ENCODE data around the gene MTUS2. TPM values are rescaled to one million over a fixed set of nuclear protein-coding genes. Genes with fewer than 3 reads are reported as not detected.

The MTUS2 gene
- total RNA-seq, 1 donor from 2014 or later = not detected

DNA sequence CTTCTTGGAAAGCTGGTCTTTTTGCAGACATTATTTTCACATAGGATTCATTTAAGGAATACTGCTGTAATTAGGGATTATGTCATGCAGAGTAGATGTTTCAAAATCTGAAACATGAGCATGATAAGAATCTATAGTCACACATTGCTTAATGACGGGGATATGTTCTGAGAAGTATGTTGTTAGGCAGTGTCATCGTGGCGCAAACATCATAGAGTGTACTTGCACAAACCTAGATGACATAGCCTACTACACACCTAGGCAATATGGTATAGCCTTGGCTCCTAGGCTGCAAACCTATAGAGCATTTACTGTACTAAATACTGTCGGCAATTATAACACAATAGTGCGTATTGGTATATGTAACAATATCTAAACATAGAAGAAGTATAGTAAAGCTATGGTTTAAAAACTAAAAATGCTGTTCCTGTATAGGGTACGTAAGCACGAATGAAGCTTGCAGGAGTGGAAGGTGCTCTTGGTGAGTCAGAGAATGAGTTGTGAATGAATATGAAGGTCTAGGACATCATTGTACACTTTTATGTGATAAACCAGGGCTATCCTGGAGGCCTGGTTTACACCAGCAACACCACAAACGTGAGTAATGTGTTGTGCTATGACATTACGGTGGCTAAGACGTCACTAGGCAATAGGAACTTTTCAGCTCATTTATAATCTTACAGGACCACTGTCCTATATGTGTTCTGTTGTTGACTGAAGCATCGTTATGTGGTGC lies 283.1 kb downstream of the MTUS2 start:
- DNase-seq (ENCODE audit: low spot score) = no peak

DNA sequence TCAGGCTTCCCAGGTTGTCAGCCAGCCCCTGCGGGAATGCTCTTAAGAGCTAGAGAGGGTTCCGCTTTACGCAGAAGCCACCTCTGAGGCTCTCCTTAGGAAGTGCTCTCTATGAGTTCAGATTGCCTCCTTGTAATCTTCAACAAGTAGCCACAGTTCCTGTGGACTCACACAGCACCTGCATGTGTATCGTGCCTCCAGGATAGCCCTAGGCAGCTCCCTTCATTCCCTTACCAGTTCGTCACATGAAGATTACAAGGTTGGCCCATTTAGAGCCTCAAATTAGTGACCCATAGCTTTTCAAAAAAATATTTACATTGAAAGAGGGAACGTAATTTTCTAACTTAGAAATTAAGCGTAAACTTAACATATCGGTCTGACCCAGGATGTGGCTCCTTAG lies 284.3 kb downstream of the MTUS2 start:
- no peak for DNase-seq (ENCODE audit: low spot score)

DNA sequence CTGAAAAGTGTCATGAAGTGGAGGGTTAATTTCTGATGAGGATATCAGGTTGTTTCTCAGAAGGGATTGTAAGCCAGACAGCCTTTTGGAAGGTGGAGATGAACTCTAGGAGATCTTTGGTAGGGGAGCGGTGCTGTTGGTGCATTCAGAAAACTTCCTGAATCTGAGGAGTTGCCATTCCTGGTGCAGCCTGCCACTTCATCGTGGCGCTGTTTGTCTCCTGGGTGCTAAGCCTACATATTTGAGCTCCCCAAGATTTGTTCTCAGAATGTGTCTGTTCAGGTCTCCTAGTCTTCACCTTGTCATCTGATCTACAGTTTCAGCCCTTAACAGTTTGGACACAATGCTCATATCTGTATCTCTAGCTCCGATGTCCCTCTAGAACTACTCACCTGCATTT lies 285.6 kb downstream of the MTUS2 start:
- no peak for DNase-seq (ENCODE audit: low spot score)

DNA sequence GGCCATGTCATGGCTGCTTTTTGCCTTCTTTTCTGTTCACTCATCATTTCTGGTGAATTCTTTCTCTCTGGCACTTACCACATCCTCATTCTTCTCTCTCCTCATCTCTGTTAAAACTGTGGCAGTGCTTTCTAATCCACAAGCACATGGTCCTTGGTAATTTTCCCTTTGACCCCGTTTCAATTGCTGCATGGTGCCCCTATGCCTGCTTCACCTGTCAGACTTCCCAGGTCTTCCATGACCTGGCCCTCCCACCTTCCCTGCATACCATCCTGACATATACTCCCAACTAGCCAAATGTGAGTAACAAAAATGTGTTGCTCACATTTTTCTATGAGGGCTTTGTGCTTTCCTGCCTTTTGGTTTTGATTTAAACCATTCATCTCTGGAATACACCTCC lies 286.5 kb downstream of the MTUS2 start:
- no peak for DNase-seq (ENCODE audit: low spot score)

DNA sequence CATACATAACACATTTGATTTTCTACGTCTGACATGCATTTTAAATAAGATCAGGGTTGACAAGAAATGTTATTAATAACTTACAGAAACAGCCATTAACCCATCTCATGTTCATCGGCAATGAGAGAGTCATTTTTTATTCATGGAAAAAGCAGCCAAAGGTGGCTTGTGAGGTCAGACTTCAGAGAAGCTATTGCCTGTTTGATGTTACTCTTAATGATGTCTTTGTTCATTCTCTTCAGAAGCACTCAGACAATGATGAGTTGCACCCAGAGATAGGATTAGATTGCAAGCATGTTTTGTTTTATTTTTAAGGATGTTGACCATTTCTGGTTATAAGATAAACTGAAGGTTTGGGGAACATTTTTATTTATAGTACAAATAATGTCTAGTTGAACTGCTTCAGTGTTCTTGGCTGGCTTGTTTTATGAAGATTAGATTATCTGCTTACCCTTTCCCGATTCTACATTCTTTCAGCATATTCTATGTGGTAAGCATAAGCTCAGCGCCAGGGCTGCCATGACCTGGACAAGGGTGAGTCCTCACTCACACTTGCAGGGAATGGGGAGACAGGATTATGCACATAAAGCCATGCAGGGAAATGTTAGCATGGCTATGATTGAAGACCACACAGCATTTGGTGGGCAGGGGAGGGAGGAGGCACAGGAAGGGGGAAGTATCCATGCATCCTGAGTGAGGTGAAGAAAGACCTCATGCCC lies 288.1 kb downstream of the MTUS2 start:
- no peak for DNase-seq (ENCODE audit: low spot score)

DNA sequence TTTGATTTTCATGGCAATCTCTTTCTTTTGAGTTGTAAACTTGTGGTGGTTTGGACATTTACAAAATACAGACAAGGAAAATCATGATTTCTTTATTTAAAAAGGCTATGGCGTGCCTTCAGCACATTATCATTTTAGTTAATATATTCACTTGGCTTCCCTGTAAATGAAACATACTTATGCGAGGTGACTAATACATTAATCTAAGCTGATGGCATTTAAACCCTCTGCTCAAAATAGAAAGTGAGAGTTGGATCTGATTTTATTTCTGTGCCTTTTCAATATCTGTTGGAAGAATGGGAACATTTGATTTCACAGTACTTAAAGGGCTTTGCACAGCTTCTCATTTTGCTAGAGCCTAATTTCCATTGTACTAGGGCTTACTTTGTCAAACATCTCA lies 289.8 kb downstream of the MTUS2 start:
- DNase-seq (ENCODE audit: low spot score) = no peak

DNA sequence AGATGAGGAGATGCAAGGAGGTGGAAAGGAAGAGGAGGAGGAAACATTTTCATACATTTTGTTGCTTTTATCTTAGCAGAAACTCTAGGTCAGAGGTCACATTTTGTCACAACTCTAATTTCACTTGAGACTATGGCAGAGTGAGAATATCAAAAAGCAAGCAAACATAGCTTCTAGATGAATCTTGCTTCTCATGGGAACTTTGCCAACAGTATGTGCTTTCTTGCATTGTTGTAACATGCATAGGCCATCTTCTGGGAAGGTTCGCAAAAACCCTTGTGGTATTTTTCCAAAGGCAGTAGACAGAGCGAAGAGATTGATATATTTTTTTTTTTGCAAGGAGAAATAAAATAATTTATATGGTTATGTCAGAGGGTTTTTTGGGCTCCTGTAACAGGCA lies 291.3 kb downstream of the MTUS2 start:
- no peak for DNase-seq (ENCODE audit: low spot score)

DNA sequence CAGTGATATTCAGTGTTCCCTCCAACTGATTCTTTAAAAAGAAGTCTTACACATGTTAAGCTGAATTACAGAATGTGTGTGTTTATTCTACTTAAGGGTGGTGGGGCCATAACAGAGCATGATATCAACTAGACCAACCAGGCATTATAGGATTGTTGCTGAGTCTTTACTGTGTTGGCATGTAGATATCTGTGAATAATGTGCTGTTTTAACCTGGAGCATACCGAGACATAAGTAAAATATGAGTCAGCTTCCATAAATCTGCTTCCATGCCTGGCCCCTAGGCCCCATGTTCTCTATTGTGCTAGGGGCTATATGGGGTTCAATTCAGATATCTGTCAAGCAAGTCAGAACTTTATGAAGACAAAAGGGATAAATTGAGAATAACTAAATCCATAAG lies 295.7 kb downstream of the MTUS2 start:
- DNase-seq (ENCODE audit: low spot score) = no peak

DNA sequence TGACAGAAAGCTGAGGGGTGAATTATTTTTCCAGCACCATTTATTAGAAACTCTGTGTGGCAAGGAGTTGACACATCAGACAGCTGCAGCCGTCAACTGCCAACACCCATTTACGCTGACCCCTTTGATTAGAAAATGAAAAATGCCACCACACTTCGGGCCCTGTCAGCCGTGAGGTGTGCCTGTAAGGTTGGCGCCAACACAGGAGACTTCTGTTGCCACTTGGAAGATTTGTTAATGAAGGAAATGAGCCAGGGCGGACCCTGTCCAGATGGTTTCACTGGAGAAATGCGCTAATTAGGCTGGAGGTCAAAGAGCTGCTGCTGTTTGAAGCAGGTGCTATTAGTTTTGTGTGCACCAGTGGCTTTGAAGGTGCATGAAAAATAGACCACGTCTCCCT lies 297.5 kb downstream of the MTUS2 start:
- DNase-seq (ENCODE audit: low spot score) = no peak

DNA sequence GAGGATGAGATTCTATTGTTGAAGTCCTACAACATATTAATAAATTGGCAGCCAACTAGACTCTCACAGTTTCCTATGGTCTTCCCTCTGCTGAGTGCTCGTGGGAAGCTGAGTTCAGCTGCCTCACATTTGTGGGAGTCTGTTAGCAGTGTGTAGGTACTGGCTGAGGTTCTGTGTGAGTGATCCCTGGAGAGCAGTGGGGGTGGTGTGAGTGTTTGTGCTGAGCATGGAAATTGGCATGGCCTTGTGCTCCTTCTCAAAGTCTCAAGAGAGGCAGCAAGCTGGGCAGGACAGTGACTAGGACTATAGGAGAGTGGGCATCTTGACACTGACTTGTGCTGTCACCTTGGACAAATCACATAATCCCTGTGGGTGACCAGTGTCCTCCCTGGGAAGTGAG lies 298.3 kb downstream of the MTUS2 start:
- no peak for DNase-seq (ENCODE audit: low spot score)

GRCh38 chr13:29125191-29125933 lies 305.2 kb downstream of the MTUS2 start:
- DNase-seq (ENCODE audit: low spot score) = no peak

GRCh38 chr13:29125934-29126424 lies 305.8 kb downstream of the MTUS2 start:
- DNase-seq (ENCODE audit: low spot score) = no peak

DNA sequence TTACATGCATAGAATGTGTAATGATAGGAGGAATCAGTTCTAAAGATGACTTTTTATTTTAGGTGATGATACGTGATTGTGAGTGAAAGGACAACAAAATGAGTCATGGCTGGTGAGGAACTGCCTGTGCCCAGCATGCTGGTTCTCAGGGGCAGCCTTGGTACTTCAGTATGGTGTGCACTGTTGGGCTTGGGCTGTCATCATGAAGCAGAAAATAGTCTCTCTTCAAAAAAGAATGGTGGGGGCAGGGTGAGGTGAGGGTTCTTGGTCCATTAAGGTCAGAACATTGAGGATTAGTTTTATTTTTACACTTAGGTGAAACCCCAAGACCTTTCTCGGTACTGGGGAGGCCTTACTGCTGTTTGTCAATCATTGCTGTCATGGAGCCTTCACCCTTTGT lies 309.5 kb downstream of the MTUS2 start:
- no peak for DNase-seq (ENCODE audit: low spot score)

- no peak for DNase-seq (ENCODE audit: low spot score)
These were observed 311.0 kb downstream of the MTUS2 start for GRCh38 chr13:29131159-29131558.

DNA sequence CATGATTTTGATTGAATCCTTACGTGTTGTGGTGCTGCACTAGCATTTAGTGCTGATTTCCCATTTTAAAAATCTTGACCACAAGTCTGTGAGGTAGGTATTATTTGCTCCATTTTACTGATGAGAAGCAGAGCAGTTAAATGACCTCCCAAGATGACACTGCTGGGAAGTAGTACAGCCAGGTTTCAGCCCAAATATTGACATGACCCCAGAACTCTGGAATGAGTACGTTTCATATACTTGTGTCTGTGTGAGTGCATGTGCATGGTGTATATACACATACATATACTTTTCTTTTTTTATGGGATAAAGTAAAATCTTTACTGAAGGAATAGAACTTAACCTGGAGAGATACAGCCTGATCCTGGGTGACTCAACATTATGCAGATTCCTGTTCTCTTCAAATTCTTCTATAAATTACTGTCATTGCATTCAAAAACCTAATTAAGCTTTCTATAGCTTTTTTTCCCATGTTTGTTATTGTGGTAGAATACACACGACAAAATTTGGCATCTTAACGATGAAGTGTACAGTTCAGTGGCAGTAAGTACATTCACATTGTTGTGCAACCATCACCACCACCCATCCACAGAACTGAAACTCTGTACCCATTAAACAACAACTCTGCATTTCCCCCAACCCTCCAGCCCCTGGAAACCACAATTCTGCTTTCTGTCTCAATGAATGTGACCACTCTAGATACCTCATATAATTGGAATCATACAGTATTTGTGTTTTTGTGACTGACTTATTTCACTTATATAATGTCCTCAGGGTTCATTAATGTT lies 311.9 kb downstream of the MTUS2 start:
- DNase-seq (ENCODE audit: low spot score) = no peak

DNA sequence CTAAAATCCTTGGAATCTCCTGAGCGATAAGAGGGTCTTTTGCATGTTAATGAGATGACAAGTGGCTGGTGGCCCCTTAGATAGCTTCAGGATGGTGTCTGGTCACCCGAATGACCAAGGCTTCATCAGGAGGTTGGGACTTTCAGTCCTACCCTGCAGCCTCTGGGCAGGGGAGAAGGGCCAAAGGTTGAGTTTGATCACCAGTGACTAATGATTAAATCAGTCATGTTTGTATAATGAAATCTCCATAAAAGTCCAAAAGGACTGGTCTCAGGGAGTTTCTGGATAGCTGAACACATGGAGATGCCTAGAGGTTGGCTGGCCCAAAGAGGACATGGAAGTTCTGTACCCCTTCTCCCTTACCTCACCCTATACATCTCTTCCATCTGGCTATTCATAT lies 316.2 kb downstream of the MTUS2 start:
- DNase-seq (ENCODE audit: low spot score) = no peak

DNA sequence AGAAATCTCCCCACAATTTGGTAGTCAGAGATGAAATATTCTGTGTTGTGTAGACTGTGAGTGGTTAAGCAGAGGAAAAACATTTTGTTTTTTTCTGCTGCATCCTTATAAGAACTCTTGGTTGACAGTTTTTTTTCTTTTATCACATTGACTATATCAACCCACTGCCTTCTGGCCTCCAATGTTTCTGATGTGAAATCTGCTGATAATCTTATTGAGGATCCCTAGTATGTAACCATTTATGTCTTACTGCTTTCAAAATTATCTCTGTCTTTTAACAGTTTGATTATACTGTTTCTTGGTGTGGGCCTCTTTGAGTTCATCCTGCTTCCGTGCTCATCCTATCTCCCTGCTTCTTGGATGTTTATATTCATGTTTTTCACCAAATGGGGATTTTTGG lies 316.9 kb downstream of the MTUS2 start:
- DNase-seq (ENCODE audit: low spot score) = no peak

DNA sequence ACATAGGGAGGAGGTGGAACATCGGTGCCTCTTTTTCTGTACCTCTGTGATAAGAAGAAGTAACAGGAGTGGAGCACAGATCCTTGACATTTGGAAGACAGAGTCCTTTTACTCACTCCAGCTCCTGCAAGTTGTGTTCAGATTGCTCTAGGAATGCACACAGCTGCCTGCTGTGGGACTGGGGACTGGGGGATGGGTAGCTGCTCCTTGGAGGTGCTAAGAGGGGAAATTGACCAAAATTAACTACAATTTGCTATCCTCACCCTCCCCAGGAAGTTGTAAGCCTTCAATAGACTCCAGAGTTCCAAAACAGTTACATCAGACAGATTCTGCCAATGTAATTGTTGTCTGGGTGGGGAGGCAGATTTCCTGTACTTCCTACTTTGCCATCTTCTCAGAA lies 317.9 kb downstream of the MTUS2 start:
- DNase-seq (ENCODE audit: low spot score) = no peak

GRCh38 chr13:29140277-29140676 lies 320.1 kb downstream of the MTUS2 start:
- DNase-seq (ENCODE audit: low spot score) = no peak

- no peak for DNase-seq (ENCODE audit: low spot score)
These were observed 323.7 kb downstream of the MTUS2 start for GRCh38 chr13:29143847-29144246.

- DNase-seq (ENCODE audit: low spot score) = no peak
These were observed 334.3 kb downstream of the MTUS2 start for GRCh38 chr13:29154390-29154789.
